HEK293 (cell line): ENCODE measurements around the gene GATA3.

Source experiments
- CTCF ChIA-PET: fragments of 350-600 bp; formaldehyde crosslinking; extraction: SDS; loops from one replicate; lab custom pipeline; 2021; ENCODE audit warnings: antibody characterized with exemption; lab: Yijun Ruan, JAX
- POLR2A ChIA-PET: fragments of 300-600 bp; formaldehyde crosslinking; extraction: SDS; loops from one replicate; lab custom pipeline; 2020; ENCODE audit warnings: antibody characterized with exemption, inconsistent platforms; lab: Yijun Ruan, JAX
- H3K27ac ChIP-seq: fragments of 200-500 bp; sonication (Bioruptor generic); 2 replicates; pipeline ENCODE4 v1.5.1; 2014; ENCODE audit warnings: low read depth, low read length, control low read depth, inconsistent platforms; ENCODE audit errors: extremely low read depth
- H3K36me3 ChIP-seq, 2 experiments: fragments of 200-500 bp in 1 of 2; sonication (Bioruptor generic) in 1 of 2; 1 replicate in 1 of 2; 2 replicates in 1 of 2; pipeline ENCODE4 v1.5.1; 2014 to 2017; ENCODE audit warnings: inconsistent platforms in 2 of 2, low read length in 2 of 2; ENCODE audit not compliant: control insufficient read depth in 2 of 2, insufficient read depth in 1 of 2
- H3K4me1 ChIP-seq: fragments of 200-500 bp; sonication (Bioruptor generic); 2 replicates; pipeline ENCODE4 v1.5.1; 2014; ENCODE audit warnings: mild to moderate bottlenecking, low read length, inconsistent platforms; ENCODE audit not compliant: control insufficient read depth, insufficient read depth
- H3K4me3 ChIP-seq: 2 replicates; pipeline ENCODE4 v1.5.1; 2011; ENCODE audit warnings: low read depth, mild to moderate bottlenecking, control low read depth, low read length, moderate library complexity
- H3K9me3 ChIP-seq: fragments of 200-500 bp; sonication (Bioruptor generic); 2 replicates; pipeline ENCODE4 v1.5.1; 2014; ENCODE audit warnings: low read depth, low read length, inconsistent platforms; ENCODE audit not compliant: control insufficient read depth, insufficient read depth
- BCL11B ChIP-seq: fragments of 450-650 bp; formaldehyde crosslinking; IDR thresholded peaks from 2 replicates; pipeline ENCODE4 v1.5.1; 2016; ENCODE audit warnings: low read depth, missing biosample characterization, missing genetic modification characterization
- SP3 ChIP-seq: fragments of 450-650 bp; formaldehyde crosslinking; IDR thresholded peaks from 2 replicates; pipeline ENCODE4 v1.5.1; 2016; ENCODE audit warnings: missing biosample characterization, missing genetic modification characterization
- ZBTB20 ChIP-seq: fragments of 450-650 bp; formaldehyde crosslinking; IDR thresholded peaks from 2 replicates; pipeline ENCODE4 v1.5.1; 2016; ENCODE audit warnings: missing biosample characterization, missing genetic modification characterization
- ZNF140 ChIP-seq: fragments of 450-650 bp; formaldehyde crosslinking; IDR thresholded peaks from 2 replicates; pipeline ENCODE4 v1.5.1; 2016; ENCODE audit warnings: missing biosample characterization, missing genetic modification characterization
- ZNF146 ChIP-seq: fragments of 450-650 bp; formaldehyde crosslinking; IDR thresholded peaks from 2 replicates; pipeline ENCODE4 v1.5.1; 2016; ENCODE audit warnings: missing biosample characterization, missing genetic modification characterization
- ZNF18 ChIP-seq: fragments of 450-650 bp; formaldehyde crosslinking; IDR thresholded peaks from 2 replicates; pipeline ENCODE4 v1.5.1; 2016; ENCODE audit warnings: missing biosample characterization, missing genetic modification characterization
- ZNF211 ChIP-seq: fragments of 450-650 bp; formaldehyde crosslinking; IDR thresholded peaks from 2 replicates; pipeline ENCODE4 v1.5.1; 2016; ENCODE audit warnings: low read depth, missing biosample characterization, missing genetic modification characterization
- ZNF362 ChIP-seq: fragments of 450-650 bp; formaldehyde crosslinking; IDR thresholded peaks from 2 replicates; pipeline ENCODE4 v1.5.1; 2016; ENCODE audit warnings: missing biosample characterization, missing genetic modification characterization
- ZNF404 ChIP-seq: fragments of 450-650 bp; formaldehyde crosslinking; IDR thresholded peaks from 2 replicates; pipeline ENCODE4 v1.5.1; 2017; ENCODE audit warnings: missing biosample characterization, missing genetic modification characterization
- ZNF510 ChIP-seq: fragments of 450-650 bp; formaldehyde crosslinking; IDR thresholded peaks from 2 replicates; pipeline ENCODE4 v1.5.1; 2018; ENCODE audit warnings: mild to moderate bottlenecking, missing genetic modification characterization, missing biosample characterization; ENCODE audit not compliant: insufficient replicate concordance
- ZNF530 ChIP-seq: fragments of 450-650 bp; formaldehyde crosslinking; IDR thresholded peaks from 2 replicates; pipeline ENCODE4 v1.5.1; 2016; ENCODE audit warnings: low read depth, missing biosample characterization, missing genetic modification characterization
- ZNF596 ChIP-seq: fragments of 450-650 bp; IDR thresholded peaks from 2 replicates; pipeline ENCODE4 v1.5.0; 2018; ENCODE audit warnings: missing biosample characterization, mild to moderate bottlenecking, missing genetic modification characterization, moderate library complexity
- ZNF692 ChIP-seq: fragments of 450-650 bp; formaldehyde crosslinking; IDR thresholded peaks from 2 replicates; pipeline ENCODE4 v1.5.1; 2016; ENCODE audit warnings: missing biosample characterization, missing genetic modification characterization
- ZNF704 ChIP-seq: fragments of 450-650 bp; formaldehyde crosslinking; IDR thresholded peaks from 2 replicates; pipeline ENCODE4 v1.5.1; 2016; ENCODE audit warnings: missing biosample characterization, missing genetic modification characterization
- ZNF747 ChIP-seq: fragments of 450-650 bp; formaldehyde crosslinking; IDR thresholded peaks from 2 replicates; pipeline ENCODE4 v1.5.1; 2016; ENCODE audit warnings: missing biosample characterization, missing genetic modification characterization
- ZNF791 ChIP-seq: fragments of 450-650 bp; formaldehyde crosslinking; IDR thresholded peaks from 2 replicates; pipeline ENCODE4 v1.5.1; 2016; ENCODE audit warnings: missing biosample characterization, missing genetic modification characterization
- ZNF843 ChIP-seq: fragments of 450-650 bp; formaldehyde crosslinking; IDR thresholded peaks from 2 replicates; pipeline ENCODE4 v1.5.1; 2016; ENCODE audit warnings: missing biosample characterization, missing genetic modification characterization
- ZSCAN4 ChIP-seq: fragments of 450-650 bp; formaldehyde crosslinking; IDR thresholded peaks from 2 replicates; pipeline ENCODE4 v1.5.1; 2017; ENCODE audit warnings: missing biosample characterization, missing genetic modification characterization

The GATA3 gene

GRCh38 chr10:8115618-8115980 lies 61.1 kb downstream of the GATA3 start (continued):
- TF ChIP-seq ZNF791 (tag by site-specific recombination): no peak
- TF ChIP-seq ZNF747 (tag by site-specific recombination): no peak
- TF ChIP-seq ZNF362 (tag by site-specific recombination): no peak
- no peak for TF ChIP-seq ZBTB20 (tag by site-specific recombination)
- no peak for TF ChIP-seq ZNF692
- no peak for TF ChIP-seq ZNF140 (tag by site-specific recombination)

GRCh38 chr10:8116474-8116873 lies 62.0 kb downstream of the GATA3 start:
- Histone ChIP-seq H3K4me1 (no peaks in the 10 kb centered on the region), H3K36me3 (no peaks in the 10 kb centered on the region), H3K4me3 (no peak overlapping the region), H3K9me3 (no peaks in the 10 kb centered on the region), H3K27ac (no peak overlapping the region)
- ChIA-PET POLR2A (no interaction called here), CTCF (interaction anchor here (0.5 to 0.6 kb wide), 3 partner anchors 64 to 611 kb away, joined by 3 to 4 read pairs (median 4); no protein-coding TSS in a partner anchor)
- TF ChIP-seq ZNF510 (tag by site-specific recombination) (no peak), ZSCAN4 (tag by site-specific recombination) (no peak), ZNF596 (tag by site-specific recombination) (no peak), ZNF843 (tag by site-specific recombination) (no peak), ZNF211 (tag by site-specific recombination) (no peak), ZNF404 (tag by site-specific recombination) (no peak), ZNF530 (tag by site-specific recombination) (no peak), ZNF704 (tag by site-specific recombination) (no peak), ZNF18 (tag by site-specific recombination) (no peak), BCL11B (tag by site-specific recombination) (no peak), ZNF146 (tag by site-specific recombination) (no peak), SP3 (tag by site-specific recombination) (no peak)
